GM19240 (cell line): Measurements from ENCODE around the gene DLG1.
"Not testable (repeated sequence)": the region's sequence is repeated elsewhere in the genome, so short reads cannot be mapped to it uniquely, and the experiment has no call there.

ENCODE experiments used
- DNase-seq: peaks from one replicate; pipeline ENCODE4 v3.0.0; 2011; ENCODE audit warnings: low spot score; ENCODE audit not compliant: insufficient read length

DLG1 gene

DNA sequence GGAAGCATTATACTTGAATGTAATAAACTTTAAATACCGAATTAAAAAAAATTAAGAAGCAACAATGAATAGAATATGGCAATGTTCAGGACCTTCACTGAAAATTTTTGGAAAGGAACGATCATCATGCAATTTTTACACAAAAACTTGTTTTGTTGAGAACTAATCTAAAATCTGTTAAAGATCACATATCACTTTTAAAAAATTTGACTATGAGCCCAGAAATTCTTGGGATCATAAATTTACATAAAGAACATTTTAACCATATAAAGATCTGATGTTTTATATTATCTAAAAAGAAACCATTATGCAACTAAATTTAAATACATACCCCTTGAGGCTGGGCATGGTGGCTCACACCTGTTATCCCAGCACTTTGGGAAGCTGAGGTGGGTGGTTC, 192.6 kb downstream of the DLG1 start:
- DNase-seq, result no peak

DNA sequence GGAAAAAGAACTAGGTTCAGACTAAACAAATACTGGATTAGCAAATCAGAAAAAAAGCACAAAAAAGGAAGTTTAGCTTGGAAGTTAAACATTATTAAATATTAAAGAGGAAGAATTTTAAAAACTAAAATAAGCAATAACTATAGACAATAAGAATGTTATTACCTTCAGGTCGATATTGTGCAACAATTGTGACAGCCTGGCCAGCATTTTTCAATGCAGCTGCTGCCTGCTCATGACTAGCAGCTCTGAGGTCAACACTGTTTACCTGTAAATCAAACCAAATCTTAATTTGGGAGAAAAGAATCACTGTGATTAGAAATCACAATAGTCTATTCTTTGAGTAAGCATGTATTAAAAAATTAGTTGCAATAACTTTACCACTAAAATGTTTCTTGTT, 193.7 kb downstream of the DLG1 start:
- DNase-seq, result no peak

DNA sequence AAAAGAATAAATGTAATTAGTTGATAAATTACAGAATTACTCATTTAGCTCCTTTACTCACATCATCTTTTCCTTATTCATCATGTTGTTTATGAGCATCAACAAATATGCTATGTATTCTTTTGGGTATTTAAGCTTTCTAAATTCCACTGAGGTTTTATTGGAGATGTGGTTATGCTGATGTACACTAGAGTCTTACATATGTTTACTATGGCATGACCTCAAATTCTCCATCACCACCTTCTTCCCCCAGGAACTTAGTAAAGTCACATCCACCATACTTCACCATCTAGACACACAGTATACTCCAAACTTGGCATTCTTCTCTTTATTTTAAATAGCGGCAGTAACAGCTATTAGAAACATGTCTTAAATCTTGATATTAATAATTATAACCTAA, 194.6 kb downstream of the DLG1 start:
- no peak for DNase-seq

DNA sequence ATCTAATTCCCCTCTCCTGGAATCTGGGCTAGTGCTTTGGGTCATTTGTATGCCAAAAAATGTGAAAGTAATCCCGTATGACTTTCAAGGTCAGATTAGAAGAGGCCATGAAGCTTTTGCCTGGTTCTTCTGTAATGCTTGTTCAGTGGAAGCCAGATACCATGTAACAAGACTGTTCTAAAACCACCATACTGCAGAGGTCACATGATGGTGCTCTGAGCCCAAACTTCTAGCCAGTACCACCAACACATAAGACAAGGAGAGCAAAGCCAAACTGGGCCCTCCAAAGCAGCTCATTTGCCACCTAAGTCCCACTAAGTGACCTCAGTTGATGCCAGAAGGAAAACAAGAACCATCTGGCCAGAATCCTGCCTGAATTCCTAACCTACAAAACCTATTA, 204.5 kb downstream of the DLG1 start:
- DNase-seq, result no peak

DNA sequence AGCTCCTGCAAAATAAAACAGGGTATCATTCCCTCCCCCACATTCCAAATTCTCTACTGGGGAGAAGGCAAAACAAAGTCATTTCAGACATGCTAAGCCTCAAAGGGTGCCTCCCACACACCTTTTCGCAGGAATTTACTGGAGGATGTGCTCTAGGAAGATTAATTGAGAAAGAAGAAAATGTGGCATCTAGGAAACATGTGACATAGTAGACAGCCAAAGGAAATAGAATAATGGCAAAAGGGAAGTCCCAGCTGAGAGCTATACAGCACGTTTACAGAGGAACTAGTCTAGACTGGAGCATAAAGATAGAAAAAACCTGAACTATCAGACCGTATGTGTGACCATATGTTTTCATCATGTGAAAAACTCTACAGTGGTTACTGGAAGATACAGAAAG, 210.0 kb downstream of the DLG1 start:
- DNase-seq, result no peak

DNA sequence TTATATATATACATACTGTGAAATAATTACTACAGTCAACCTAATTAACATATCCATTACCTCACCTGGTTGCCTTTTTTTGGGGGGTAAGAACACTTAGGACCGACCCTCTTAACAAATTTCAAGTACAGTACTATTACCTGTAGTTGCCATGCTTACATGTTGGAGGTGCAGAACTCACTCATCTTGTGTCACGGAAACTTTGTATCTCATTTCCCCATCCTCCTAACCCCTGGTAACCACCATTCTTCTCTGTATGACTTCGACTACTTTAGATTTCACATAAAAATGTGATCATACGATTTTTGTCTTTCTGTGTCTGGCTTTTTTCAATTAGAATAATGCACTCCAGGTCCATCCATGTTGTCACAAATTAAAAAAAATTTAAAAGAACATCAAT, 213.3 kb downstream of the DLG1 start:
- no peak for DNase-seq

DNA sequence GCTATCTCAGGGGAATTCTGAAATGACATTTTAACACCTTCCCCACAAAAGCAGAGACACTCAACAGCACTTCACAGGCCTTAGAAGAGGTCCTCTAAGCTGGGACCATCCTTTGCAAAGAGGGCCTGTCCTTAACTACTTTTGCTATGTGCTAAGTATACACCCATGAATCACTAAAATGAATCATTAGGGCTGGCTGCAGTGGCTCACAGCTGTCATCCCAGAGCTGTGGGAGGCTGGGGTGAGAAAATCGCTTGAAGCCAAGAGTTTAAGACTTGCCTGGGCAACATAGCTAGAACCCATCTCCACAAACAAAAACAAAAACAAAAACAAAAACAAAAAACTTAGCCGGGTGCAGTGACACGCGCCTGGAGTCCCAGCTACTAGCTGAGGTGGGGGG, 214.9 kb downstream of the DLG1 start:
- no peak for DNase-seq

DNA sequence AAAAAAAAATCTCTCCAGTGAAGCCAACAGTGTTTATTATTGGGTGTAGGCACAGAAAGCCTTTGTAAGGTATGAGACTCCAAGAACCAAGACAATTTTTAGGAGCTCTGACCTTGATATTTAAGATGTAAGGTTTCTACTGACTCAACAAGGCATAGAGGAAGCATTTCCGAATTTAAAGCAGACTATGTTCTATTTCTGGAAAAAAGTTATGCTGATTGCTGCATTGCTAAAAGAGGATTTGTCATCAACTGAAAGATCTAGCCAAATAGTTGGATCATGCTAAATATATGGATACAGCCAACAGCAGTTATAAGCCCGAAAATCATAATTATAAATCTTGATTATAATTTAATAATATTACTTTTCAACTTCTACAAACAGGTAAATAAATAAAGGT, 215.5 kb downstream of the DLG1 start:
- DNase-seq, result no peak

DNA sequence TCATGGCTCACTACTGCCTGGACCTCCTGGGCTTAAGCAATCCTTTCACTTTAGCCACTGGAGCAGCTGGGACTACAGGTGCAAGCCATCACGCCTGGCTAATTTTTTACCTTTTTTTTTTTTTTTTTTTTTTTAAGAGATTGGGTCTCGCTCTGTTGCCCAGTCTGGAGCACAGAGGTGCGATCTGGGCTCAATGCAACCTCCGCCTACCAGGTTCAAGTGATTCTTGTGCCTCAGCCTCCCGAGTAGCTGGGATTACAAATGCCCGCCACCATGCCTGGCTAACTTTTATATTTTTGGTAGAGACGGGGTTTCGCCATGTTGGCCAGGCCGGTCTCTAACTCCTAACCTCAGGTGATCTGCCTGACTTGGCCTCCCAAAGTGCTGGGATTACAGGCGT, 218.1 kb downstream of the DLG1 start:
- DNase-seq, result no peak

DNA sequence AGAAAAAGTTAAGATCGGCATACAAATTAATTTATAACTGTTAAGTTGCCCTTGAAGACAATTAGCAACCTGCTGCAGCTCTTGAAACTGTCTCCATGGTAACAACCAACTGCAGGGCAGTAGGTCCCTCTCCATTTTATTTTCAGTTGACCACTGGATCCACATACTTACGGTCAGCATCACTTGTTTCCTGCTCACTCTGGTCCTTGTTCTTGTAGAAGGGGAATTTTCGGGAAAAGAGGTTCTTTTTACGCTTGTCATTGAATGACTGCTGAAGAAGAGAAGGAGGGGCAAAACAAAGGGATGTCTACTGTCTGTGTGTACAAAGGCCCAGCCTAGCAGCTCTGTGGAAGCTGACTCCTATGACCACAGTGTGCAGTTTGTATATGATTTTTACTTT, 222.0 kb downstream of the DLG1 start:
- no peak for DNase-seq

DNA sequence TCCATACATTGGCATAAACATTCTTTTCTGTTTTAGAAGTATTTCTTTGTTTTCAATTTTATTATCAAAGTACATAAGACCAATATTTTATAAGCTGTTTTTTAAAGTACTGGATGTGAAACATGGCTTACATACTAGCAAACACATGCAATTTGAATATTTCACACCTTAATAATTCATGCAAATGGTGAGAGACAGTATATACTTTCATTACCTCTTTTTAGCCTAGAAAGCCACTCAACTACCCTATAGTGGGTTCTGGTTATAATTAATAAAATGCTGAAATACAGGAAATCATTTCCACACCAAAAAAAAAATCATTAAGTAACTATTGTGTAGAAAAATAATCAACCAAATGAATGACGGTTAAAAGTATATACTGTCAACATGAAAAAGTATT, 230.3 kb downstream of the DLG1 start:
- no peak for DNase-seq

DNA sequence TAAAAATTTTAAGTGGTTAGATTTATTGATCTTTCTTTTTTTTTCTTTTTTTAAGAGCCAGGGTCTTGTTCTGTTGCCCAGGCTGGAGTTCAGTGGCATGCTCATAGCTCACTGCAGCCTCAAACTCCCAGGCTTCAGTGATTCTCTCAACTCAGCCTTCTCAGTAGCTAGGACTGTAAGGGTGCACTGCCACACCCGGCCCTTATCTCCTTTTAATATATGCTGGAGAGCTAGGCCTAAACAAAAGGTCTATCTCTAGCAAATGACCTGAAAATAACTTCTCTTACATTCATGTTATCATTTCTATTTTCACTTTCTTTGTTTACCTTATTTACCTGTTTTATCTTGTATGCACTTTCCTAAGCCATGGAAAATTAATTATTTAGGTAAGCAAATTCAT, 233.6 kb downstream of the DLG1 start:
- no peak for DNase-seq

DNA sequence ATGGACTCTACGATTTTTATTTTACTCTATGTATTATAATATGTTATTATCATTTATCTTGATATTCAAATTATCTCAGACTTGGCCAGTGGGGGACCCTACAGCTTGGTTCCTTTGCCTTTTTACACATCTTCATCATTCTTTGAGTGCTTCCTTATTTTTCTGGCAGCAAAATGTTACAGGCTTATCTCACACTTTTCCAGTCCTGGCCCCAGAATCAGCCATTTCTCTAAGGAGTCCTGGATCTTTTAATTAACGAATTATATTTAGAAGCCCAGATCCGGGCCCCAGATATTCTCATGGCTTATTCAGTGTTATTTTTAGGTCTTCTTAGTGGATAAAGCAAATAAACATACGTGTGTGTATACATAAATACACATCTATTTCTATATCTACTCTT, 236.0 kb downstream of the DLG1 start:
- no peak for DNase-seq

DNA sequence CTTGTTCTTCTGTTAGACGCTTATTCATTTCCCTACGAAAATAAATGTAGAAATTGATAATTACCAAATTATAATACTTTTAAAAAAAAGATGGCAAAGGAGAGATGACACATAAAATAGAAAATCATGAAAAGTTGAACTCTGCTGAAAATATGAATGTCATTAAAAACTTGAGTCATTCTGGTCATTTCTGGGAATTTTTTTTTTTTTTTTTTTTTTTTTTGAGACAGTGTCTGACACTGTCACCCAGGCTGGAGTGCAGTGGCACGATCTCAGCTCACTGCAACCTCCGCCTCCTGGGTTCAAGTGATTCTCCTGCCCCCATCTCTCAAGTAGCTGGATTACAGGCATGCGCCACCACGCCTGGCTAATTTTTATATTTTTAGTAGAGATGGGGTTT, 246.8 kb downstream of the DLG1 start:
- DNase-seq, result not testable (repeated sequence)

DNA sequence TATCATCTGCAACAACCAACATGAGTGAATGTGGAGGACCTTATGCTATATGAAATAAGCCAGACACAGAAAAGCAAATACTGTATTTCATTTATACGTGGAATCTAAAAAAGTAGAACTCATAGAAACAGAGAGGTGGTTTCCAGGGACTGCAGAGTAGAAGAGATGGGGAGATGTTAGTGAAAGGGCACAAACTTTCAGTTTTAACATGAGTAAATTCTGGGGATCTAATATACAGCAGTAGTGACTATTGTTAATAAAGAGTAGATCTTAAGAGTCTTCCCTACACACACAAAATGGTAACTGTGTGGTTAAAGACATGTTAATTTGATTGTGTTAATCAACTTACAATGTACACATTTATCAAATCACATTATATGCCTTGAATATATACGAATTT, 247.9 kb downstream of the DLG1 start:
- DNase-seq, result no peak

DNA sequence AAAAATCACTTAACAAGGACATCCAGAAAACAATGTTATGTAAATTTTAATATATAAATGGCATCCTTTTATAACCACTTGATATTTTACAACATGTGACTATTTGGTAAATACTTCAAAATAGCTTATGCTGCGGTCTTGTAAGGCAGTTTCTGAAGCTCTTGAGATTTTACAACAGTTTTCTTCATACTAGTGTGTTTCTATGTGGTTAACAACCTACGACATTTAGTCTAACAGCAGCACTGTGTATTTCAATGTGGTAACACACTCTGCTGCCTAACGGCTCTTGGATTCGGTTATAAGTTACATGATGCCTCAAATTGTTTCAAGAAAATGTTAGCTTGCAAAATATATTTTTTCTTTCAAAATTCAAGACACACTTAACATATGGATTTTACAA, 255.9 kb downstream of the DLG1 start:
- DNase-seq, result no peak

DNA sequence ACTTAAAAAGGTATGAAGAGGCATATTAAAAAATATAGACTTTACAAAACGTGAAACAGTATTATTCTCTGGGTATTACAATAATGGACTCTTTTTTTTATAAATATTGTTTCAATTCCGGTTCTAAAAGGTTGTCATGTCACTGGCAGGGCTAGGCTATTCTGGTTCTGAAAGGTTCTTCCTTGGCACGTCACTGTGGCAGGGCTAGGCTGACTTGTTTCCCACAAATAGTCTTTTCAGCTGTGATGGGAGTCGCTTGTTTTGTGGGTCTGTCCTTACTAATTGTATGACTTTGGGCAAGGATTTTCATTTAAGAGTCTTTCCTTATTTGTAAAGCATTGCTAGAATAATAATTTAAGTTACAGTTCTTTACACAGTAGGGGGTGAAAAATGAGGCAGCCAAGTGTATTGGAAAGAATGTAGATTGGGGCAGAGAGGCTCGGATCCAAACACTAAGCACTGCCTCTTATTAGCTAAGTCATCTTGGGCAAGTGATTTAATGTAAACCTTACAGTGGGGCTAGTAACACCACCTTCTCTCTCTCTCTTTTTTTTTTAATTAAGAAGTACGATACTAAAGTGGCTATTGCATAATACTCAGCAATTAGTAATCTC, 256.4 kb downstream of the DLG1 start:
- DNase-seq, result no peak

DNA sequence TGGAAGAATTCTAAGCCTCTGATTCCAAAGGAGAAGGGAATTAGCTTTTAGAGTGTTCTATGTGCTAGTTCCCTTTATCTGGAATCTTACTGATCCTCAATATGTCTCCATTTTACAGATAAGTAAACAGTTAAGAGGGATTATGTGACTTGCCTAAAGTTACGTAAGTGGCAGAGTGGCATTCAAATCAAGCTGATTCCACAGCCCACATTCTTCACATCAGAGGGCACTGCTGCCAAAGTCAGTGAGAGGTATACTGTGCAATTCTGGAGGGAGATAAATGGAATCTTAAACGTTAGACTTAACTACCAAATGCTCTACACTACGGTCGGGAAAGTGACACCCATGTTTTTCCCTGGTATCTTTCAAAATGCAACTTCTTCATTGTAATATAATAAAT, 257.8 kb downstream of the DLG1 start:
- DNase-seq, result no peak

DNA sequence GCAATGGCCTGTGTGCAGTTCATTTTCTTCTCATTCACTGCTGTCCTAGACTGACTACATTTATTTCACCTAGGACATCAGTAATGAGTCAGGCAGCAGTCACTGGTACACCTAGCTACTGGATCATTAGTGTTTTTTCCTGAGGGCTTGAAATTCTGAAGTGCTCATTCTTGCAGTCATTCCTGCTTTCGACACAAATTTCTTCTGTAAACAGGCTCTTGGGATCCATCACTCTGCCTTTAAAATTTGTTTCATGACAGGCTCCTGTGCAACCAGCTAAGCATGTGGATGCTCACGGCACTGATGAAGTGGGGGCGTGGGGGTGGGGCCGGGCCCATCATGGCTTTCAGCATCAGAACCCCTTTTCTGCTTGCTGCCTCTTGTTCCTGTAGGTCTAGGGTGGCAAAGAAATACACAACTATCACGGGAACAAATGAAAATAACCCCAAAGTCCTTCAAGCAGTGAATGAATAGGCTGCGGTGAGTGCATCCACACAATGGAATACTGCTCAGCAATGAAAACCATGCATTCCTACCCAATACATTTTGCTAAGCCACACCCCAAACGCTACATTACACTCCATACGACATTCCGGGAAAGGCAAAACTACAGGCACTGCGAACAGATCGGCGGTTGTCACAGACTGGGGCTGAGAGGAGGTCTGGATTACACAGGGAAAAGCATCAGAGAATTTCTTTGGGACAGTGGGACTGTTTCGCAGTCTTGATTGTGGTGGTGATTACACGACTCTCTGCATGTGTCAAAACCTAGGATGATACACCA, 259.5 kb downstream of the DLG1 start:
- DNase-seq, result no peak

DNA sequence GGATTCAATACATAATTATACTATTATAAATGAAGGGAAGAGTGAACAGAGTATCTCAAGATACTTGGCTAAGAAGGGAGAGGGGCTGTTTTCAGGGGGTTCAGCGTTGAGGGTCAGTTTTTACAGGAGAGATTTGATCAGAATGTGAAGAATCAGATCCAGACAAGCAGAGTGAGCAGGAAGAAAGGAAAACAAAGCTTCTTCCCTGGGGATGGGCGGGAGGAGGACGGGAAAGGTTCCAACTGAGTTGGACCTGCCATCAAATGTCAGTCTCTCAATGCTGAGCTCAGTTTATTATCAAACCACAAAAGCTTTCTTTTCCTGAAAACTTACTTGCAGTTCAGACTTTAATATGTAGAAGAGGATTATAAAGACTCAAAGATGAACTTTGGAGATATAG, 262.8 kb downstream of the DLG1 start:
- DNase-seq, result no peak

DNA sequence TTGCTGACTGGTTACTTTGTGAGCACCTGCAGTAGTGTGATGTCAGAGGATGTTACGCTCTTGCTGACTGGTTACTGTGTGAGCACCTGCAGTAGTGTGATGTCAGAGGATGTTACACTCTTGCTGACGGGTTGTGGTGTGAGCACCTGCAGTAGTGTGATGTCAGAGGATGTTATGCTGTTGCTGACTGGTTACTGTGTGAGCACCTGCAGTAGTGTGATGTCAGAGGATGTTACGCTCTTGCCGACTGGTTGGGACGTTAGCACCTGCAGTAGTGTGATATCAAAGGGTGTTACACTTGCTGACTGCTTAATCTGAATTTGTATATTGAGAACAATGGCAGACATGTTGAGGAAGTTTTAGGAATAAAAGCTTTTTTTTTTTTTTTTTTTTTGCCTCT, 263.6 kb downstream of the DLG1 start:
- not testable (repeated sequence) for DNase-seq

DNA sequence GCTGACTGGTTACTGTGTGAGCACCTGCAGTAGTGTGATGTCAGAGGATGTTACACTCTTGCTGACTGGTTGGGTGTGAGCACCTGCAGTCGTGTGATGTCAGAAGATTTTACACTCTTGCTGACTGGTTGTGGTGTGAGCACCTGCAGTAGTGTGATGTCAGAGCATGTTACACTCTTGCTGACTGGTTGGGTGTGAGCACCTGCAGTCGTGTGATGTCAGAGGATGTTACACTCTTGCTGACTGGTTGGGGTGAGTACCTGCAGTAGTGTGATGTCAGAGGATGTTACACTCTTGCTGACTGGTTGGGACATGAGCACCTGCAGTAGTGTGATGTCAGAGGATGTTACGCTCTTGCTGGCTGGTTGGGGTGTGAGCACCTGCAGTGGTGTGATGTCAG, 264.6 kb downstream of the DLG1 start:
- DNase-seq, result not testable (repeated sequence)
